H1 (cell line): ENCODE measurements around the gene PCBP2. TPM values are rescaled to one million over a fixed set of nuclear protein-coding genes. Genes with fewer than 3 reads are reported as not detected.

Experiments
- CTCF ChIA-PET: fragments of 300-600 bp; sonication (Branson Sonifier 250); formaldehyde crosslinking; loops from one replicate; lab custom pipeline; 2021; ENCODE audit not compliant: partially characterized antibody; lab: Charles Lee
- POLR2A ChIA-PET: fragments of 300-600 bp; sonication (Branson Sonifier 250); formaldehyde crosslinking; loops from one replicate; lab custom pipeline; 2021; ENCODE audit warnings: inconsistent platforms; ENCODE audit not compliant: partially characterized antibody; lab: Charles Lee
- DNase-seq, 2 experiments: peaks; one replicate each; pipeline versions ENCODE4 v3.0.0 to v3.0.0-alpha.2; 2010 to 2022; ENCODE audit warnings: low spot score in 2 of 2, low read depth in 1 of 2, mixed read lengths in 1 of 2
- FAIRE-seq: peaks from 2 replicates; lab custom pipeline; 2011; peaks lifted over from hg19 to GRCh38; lab: Jason Lieb, UNC
- H2AFZ ChIP-seq: 2 replicates; pipeline ENCODE4 v1.8.1; 2012; ENCODE audit warnings: low read length, inconsistent platforms
- H2AK5ac ChIP-seq: 2 replicates; pipeline ENCODE4 v1.6.1; 2013; ENCODE audit warnings: low read depth, low read length
- H2BK120ac ChIP-seq: replicated peaks from 2 replicates; pipeline ENCODE3; 2013; ENCODE audit warnings: low read depth, low read length, inconsistent platforms
- H2BK12ac ChIP-seq: 2 replicates; pipeline ENCODE4 v1.6.1; 2013; ENCODE audit warnings: low read depth, low read length
- H2BK15ac ChIP-seq: 2 replicates; pipeline ENCODE4 v1.6.1; 2013; ENCODE audit warnings: low read length
- H2BK20ac ChIP-seq: 2 replicates; pipeline ENCODE4 v1.6.1; 2013; ENCODE audit warnings: low read length
- H2BK5ac ChIP-seq: 2 replicates; pipeline ENCODE4 v1.6.1; 2013; ENCODE audit warnings: low read depth, low read length
- H3K14ac ChIP-seq: 2 replicates; pipeline ENCODE4 v1.6.1; 2013; ENCODE audit warnings: inconsistent platforms; ENCODE audit not compliant: insufficient read length
- H3K18ac ChIP-seq: 2 replicates; pipeline ENCODE4 v1.6.1; 2013; ENCODE audit warnings: low read length; ENCODE audit errors: extremely low read depth
- H3K23ac ChIP-seq: 2 replicates; pipeline ENCODE4 v1.6.1; 2013; ENCODE audit warnings: inconsistent platforms; ENCODE audit not compliant: insufficient read length
- H3K23me2 ChIP-seq: 2 replicates; pipeline ENCODE4 v1.6.1; 2013; ENCODE audit warnings: low read depth, low read length
- H3K27ac ChIP-seq: 2 replicates; pipeline ENCODE4 v1.6.1; 2011; ENCODE audit warnings: low read depth, low read length, inconsistent platforms
- H3K27me3 ChIP-seq, 4 experiments: replicated peaks in 1 of 4; 1 replicate in 1 of 4; 2 replicates in 3 of 4; pipeline versions ENCODE4 v1.6.1 to v1.8.1; 2011 to 2013; ENCODE audit warnings: low read length in 3 of 4, mild to moderate bottlenecking in 3 of 4, inconsistent platforms in 2 of 4, mixed read lengths in 2 of 4, moderate library complexity in 1 of 4; ENCODE audit not compliant: control insufficient read depth in 3 of 4, insufficient read depth in 3 of 4; ENCODE audit errors: extremely low read depth in 1 of 4
- H3K36me3 ChIP-seq, 4 experiments: 2 replicates each; pipeline versions ENCODE4 v1.6.1 to v1.8.1; 2011 to 2013; ENCODE audit warnings: mild to moderate bottlenecking in 4 of 4, low read length in 3 of 4, moderate library complexity in 2 of 4, control low read depth in 1 of 4, inconsistent platforms in 1 of 4; ENCODE audit not compliant: insufficient read depth in 4 of 4, control insufficient read depth in 2 of 4
- H3K4ac ChIP-seq: replicated peaks from 2 replicates; pipeline ENCODE3; 2013; ENCODE audit warnings: low read length, low read depth, mixed read lengths, inconsistent platforms; ENCODE audit not compliant: insufficient read length
- H3K4me1 ChIP-seq, 4 experiments: replicated peaks in 1 of 4; 1 replicate in 1 of 4; 2 replicates in 3 of 4; pipeline versions ENCODE4 v1.6.1 to v1.8.1; 2011 to 2013; ENCODE audit warnings: low read length in 3 of 4, inconsistent platforms in 2 of 4, mixed read lengths in 1 of 4; ENCODE audit not compliant: insufficient read depth in 4 of 4, control insufficient read depth in 3 of 4
- H3K4me2 ChIP-seq, 2 experiments: 2 replicates each; pipeline versions ENCODE4 v1.6.1 to v1.8.1; 2011 to 2013; ENCODE audit warnings: low read depth in 2 of 2, low read length in 2 of 2, control low read depth in 1 of 2, inconsistent platforms in 1 of 2, mild to moderate bottlenecking in 1 of 2; ENCODE audit not compliant: insufficient read depth in 1 of 2
- H3K4me3 ChIP-seq, 4 experiments: fragments of 200-600, 300-600 bp in 1 of 4; sonication (generic), shearing (Covaris generic), sonication (Bioruptor Twin) in 1 of 4; 2 replicates each; pipeline versions ENCODE4 v1.5.1 to v1.8.1; 2011 to 2016; ENCODE audit warnings: low read length in 4 of 4, low read depth in 3 of 4, control low read depth in 2 of 4, inconsistent platforms in 2 of 4, mild to moderate bottlenecking in 2 of 4, mixed read lengths in 1 of 4, moderate library complexity in 1 of 4; ENCODE audit not compliant: insufficient read depth in 2 of 4; ENCODE audit errors: extremely low read depth in 1 of 4
- H3K56ac ChIP-seq: replicated peaks from 2 replicates; pipeline ENCODE3; 2013; ENCODE audit warnings: low read depth, mild to moderate bottlenecking, mixed read lengths, low read length, inconsistent platforms; ENCODE audit not compliant: insufficient read length
- H3K79me1 ChIP-seq: 2 replicates; pipeline ENCODE4 v1.6.1; 2013; ENCODE audit warnings: low read depth, low read length, control low read depth
- H3K79me2 ChIP-seq, 2 experiments: 2 replicates each; pipeline versions ENCODE4 v1.6.1 to v1.8.1; 2012 to 2013; ENCODE audit warnings: low read length in 2 of 2, mild to moderate bottlenecking in 2 of 2, inconsistent platforms in 1 of 2; ENCODE audit not compliant: insufficient read depth in 2 of 2, control insufficient read depth in 1 of 2
- H3K9ac ChIP-seq, 4 experiments: replicated peaks in 1 of 4; 1 replicate in 1 of 4; 2 replicates in 3 of 4; pipeline versions ENCODE4 v1.6.1 to v1.8.1; 2011 to 2013; ENCODE audit warnings: low read depth in 3 of 4, low read length in 3 of 4, control low read depth in 2 of 4, mild to moderate bottlenecking in 2 of 4, moderate library complexity in 2 of 4, inconsistent platforms in 1 of 4; ENCODE audit errors: extremely low read depth in 1 of 4
- H3K9me3 ChIP-seq, 2 experiments: 2 replicates each; pipeline versions ENCODE4 v1.6.1 to v1.8.1; 2012 to 2013; ENCODE audit warnings: mild to moderate bottlenecking in 2 of 2, moderate library complexity in 2 of 2, control low read depth in 1 of 2, inconsistent platforms in 1 of 2, low read depth in 1 of 2, low read length in 1 of 2, mixed read lengths in 1 of 2; ENCODE audit not compliant: insufficient read depth in 2 of 2
- H4K20me1 ChIP-seq, 2 experiments: replicated peaks in 1 of 2; 2 replicates each; pipeline versions ENCODE3 to v1.8.1; 2011 to 2013; ENCODE audit warnings: inconsistent platforms in 2 of 2, low read length in 2 of 2, mild to moderate bottlenecking in 1 of 2; ENCODE audit not compliant: insufficient read depth in 2 of 2, control insufficient read depth in 1 of 2
- H4K5ac ChIP-seq: 2 replicates; pipeline ENCODE4 v1.6.1; 2013; ENCODE audit warnings: low read length, low read depth, mixed read lengths, inconsistent platforms; ENCODE audit not compliant: insufficient read length
- H4K8ac ChIP-seq: 2 replicates; pipeline ENCODE4 v1.8.0; 2013; ENCODE audit warnings: mild to moderate bottlenecking, moderate library complexity, low read length, inconsistent platforms; ENCODE audit not compliant: insufficient read depth; ENCODE audit errors: extremely low read depth
- H4K91ac ChIP-seq: replicated peaks from 2 replicates; pipeline ENCODE3; 2013; ENCODE audit warnings: low read length, mixed read lengths, inconsistent platforms; ENCODE audit not compliant: insufficient read length
- ATF2 ChIP-seq: IDR thresholded peaks from 2 replicates; pipeline ENCODE4 v1.6.1; 2012; ENCODE audit warnings: low read length, inconsistent platforms
- ATF3 ChIP-seq: IDR thresholded peaks from 2 replicates; pipeline ENCODE4 v1.6.1; 2011; ENCODE audit warnings: low read depth, mild to moderate bottlenecking, low read length; ENCODE audit not compliant: insufficient read depth
- BCL11A ChIP-seq, 2 experiments: IDR thresholded peaks; one replicate each; pipeline ENCODE4 v1.6.1; 2011; ENCODE audit warnings: low read depth in 2 of 2, low read length in 2 of 2, mild to moderate bottlenecking in 2 of 2
- CBX5 ChIP-seq: fragments of 300-800, 300-1000 bp; sonication (generic); IDR thresholded peaks from 2 replicates; pipeline ENCODE4 v1.7.1; 2016; ENCODE audit warnings: antibody characterized with exemption, low read length, low read depth
- KDM4A ChIP-seq: IDR thresholded peaks from one replicate; pipeline ENCODE4 v1.7.1; 2012; ENCODE audit warnings: low read depth, mild to moderate bottlenecking, moderate library complexity, low read length, inconsistent platforms; ENCODE audit not compliant: severe bottlenecking
- POLR2AphosphoS5 ChIP-seq: IDR thresholded peaks from 2 replicates; pipeline ENCODE4 v1.6.1; 2011; ENCODE audit warnings: low read depth, low read length
- RFX5 ChIP-seq: IDR thresholded peaks from 2 replicates; pipeline ENCODE4 v1.6.1; 2011; ENCODE audit warnings: low read depth, low read length, improper control_type of control experiment, borderline replicate concordance
- RXRA ChIP-seq: IDR thresholded peaks from 2 replicates; pipeline ENCODE4 v1.6.1; 2011; ENCODE audit warnings: low read depth, mild to moderate bottlenecking, low read length, moderate library complexity; ENCODE audit not compliant: insufficient read depth
- TAF1 ChIP-seq: IDR thresholded peaks from 2 replicates; pipeline ENCODE4 v1.6.1; 2011; ENCODE audit warnings: mild to moderate bottlenecking, low read depth, low read length
- WGBS, 2 experiments: shearing (Covaris generic) in 1 of 2; methylation state at CpG; one replicate each; pipeline versions ENCODE4 v1.1.6 to v1.1.7; 2013 to 2015; ENCODE audit warnings: low lambda C conversion rate in 2 of 2, mixed read lengths in 2 of 2, inconsistent platforms in 1 of 2, low coverage in 1 of 2, missing lambda C conversion rate in 1 of 2; ENCODE audit not compliant: insufficient replicate concordance in 2 of 2, insufficient coverage in 1 of 2, insufficient read length in 1 of 2; ENCODE audit errors: extremely low coverage in 1 of 2, missing lambda C conversion rate in 1 of 2; 5-methylcytosine and 5-hydroxymethylcytosine counted together
- polyA plus RNA-seq, 7 experiments: library from polyadenylated mRNA; depleted of rRNA in 3 of 7; stranded (reverse) in 5 of 7; unstranded in 2 of 7; fragments of >200 nt in 5 of 7; fragments of 200-250 nt in 2 of 7; gene quantifications; 1 replicate in 5 of 7; 2 replicates in 1 of 7; 4 replicates in 1 of 7; pipeline versions ENCODE4 v1.2.1 to v1.2.3, GENCODE V29; 2011 to 2013; ENCODE audit warnings: missing spikeins in 2 of 7, mixed read lengths in 2 of 7
- total RNA-seq: library from RNA; stranded (reverse); fragmentation: NEBNext Ultra II Directional; extraction: Animal tissue kit (Norgen Biotek cat#: 25700); gene quantifications from 2 replicates; pipeline ENCODE4 v1.2.1, GENCODE V29; 2021

Gene PCBP2
- total and polyA plus RNA-seq, 2 of the 8 experiments (the other 6 are each of a cell fraction or from before 2014, with no cell fraction given) = 470 to 1,123 TPM

GRCh38 chr12:53424626-53425514 is 27.0 kb upstream of the PCBP2 start:
- H3K23me2 ChIP-seq = no peaks in the 10 kb centered on the region
- H3K4me3 ChIP-seq = no peak overlapping the region
- H3K79me1 ChIP-seq = no peaks in the 10 kb centered on the region
- H3K56ac ChIP-seq = no peak overlapping the region
- no peak overlapping the region for H3K4ac ChIP-seq
- no peak overlapping the region for H2BK5ac ChIP-seq
- no peak overlapping the region for H2BK20ac ChIP-seq
- H2AFZ ChIP-seq = no peak overlapping the region
- H3K18ac ChIP-seq = no peak overlapping the region
- ChIA-PET POLR2A (interaction anchor here (0.6 to 2.3 kb wide), 16 partner anchors 7 to 418 kb away, joined by 3 to 15 read pairs (median 4); partner anchors contain the start of genes PRR13 and TARBP2), CTCF (interaction anchor here (0.5 to 5.3 kb wide), 16 partner anchors 9 to 245 kb away, joined by 3 to 37 read pairs (median 3); partner anchors contain the start of genes AAAS and ZNF740)
- no peak for DNase-seq
- H4K5ac ChIP-seq = no peak overlapping the region
- 85% methylated on average over 6 of the region's 9 CpGs; no CpG with 5 or more reads in 1 of the 2 experiments for WGBS, 2 experiments
- no peak overlapping the region for H2BK12ac ChIP-seq
- H3K27ac ChIP-seq = no peak overlapping the region
- H3K9ac ChIP-seq = no peak overlapping the region
- H3K36me3 ChIP-seq = no peaks in the 10 kb centered on the region
- peaks cover 0 to 5% (median 1%) of the 10 kb centered on the region in 4 experiments; a peak in 3 of 7 replicates for H3K4me1 ChIP-seq
- no peak overlapping the region for H2BK120ac ChIP-seq
- H4K20me1 ChIP-seq = no peaks in the 10 kb centered on the region
- no peaks in the 10 kb centered on the region for H3K27me3 ChIP-seq
- no peaks in the 10 kb centered on the region for H3K9me3 ChIP-seq
- H4K8ac ChIP-seq = no peak overlapping the region; the same call in 1 of the 2 replicates
- FAIRE-seq = no peak
- H3K23ac ChIP-seq = no peak overlapping the region
- H2AK5ac ChIP-seq = no peak overlapping the region; the same call in 1 of the 2 replicates
- no peak for TF ChIP-seq CBX5
- TF ChIP-seq RXRA = no peak
- TF ChIP-seq RFX5 = no peak
- no peak for TF ChIP-seq KDM4A
- TF ChIP-seq BCL11A (IDR thresholded peaks at IDR 0.05; ENCODE audit: low read depth in 2 of 2, low read length in 2 of 2) = no peak
- no peak for TF ChIP-seq ATF3
- no peak for TF ChIP-seq TAF1
- TF ChIP-seq ATF2 = no peak
- TF ChIP-seq POLR2AphosphoS5 = no peak
- H3K14ac ChIP-seq = no peak overlapping the region
- no peaks in the 10 kb centered on the region for H3K79me2 ChIP-seq
- no peak overlapping the region for H2BK15ac ChIP-seq
- no peak overlapping the region for H3K4me2 ChIP-seq
- H4K91ac ChIP-seq = no peak overlapping the region
